ENCODE data around the gene COL23A1.

The COL23A1 gene

DNA sequence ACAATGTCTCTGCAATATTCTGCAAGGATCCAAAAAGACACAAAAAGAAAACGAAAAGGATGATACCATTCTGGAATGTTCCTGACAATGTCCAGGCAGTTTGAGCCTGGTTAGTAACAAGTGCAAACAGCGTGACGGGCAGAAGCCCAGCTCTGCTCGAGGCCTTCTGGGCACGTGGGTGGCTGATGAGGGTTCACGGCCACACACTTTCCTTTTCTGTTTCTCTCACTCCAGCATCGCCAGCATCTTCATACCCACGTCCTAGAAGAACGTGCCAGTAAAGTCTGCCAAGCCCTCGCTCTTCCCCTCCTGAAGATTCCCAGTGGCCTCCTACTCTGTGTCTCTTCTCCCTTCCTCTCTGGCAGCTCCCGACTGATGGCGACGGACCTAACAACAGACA lies 36.7 kb downstream of the COL23A1 start:
- DNase-seq, result no peak

DNA sequence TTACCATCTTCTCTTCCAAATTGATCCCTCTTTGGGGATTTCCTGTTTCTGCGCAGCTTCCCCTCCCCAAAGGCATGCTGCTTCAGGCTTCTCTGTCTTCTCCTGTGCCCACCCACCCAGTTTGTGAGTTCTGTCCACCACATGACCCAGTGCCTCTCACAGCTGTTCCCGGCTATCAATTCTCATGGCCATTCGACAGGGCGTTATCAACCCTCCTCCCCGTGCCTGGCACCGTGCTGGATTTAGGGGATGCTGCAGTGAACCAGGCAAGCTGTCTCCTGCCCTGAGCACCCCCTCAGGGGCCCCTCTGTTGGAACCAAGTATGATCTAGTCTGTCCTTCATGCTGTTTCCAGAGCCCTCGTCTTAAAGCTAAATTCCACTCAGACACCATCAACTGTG lies 38.7 kb downstream of the COL23A1 start:
- no peak for DNase-seq

- peak; percentile 7 for DNase-seq
Observed at GRCh38 chr5:178551059-178551458, 39.1 kb downstream of the COL23A1 start.

GRCh38 chr5:178548746-178549145 lies 41.4 kb downstream of the COL23A1 start:
- DNase-seq, result no peak

- no peak for DNase-seq
Observed at GRCh38 chr5:178547753-178548415, 42.3 kb downstream of the COL23A1 start.

- no peak for DNase-seq
Observed at GRCh38 chr5:178547052-178547666, 43.0 kb downstream of the COL23A1 start.

DNA sequence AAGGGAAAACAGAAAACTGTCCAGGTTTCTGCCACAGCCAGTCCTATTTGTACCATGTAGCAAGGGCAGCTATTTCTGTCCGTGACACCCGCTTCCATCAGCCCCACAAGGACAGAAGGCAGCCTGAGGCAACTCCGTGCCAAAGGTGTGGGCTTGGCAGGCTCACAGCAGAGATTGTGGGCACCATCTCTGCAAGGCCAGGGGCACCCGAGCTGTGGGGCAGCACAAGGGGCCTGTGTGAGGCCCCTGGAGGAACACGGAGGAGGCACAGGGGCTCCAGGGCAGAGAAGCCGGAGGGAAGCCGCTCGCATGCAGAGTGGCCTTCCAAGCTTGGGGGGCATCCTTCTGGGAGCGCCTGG lies 43.5 kb downstream of the COL23A1 start:
- no peak for DNase-seq

- DNase-seq, result no peak
Observed at GRCh38 chr5:178545941-178546674, 44.1 kb downstream of the COL23A1 start.

DNA sequence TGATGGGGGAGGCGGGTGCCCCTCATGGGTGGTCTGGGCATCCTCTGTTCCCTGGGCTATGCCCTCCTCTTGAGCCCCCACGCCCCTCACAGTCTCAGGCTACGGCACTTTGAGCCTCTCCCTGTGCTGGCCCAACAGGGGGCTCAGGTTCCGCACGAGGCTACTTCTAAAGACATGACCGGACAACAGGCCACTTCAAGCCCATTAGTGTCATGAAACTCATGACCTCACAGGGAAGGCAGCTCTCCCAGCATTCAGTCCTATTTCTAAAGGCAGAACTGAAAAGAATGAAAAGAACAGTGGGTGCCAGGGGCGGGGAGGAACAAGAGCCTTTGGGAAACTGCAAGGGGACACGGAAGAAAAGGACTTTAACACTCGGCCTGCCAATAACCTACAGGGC lies 45.0 kb downstream of the COL23A1 start:
- DNase-seq, result no peak

DNA sequence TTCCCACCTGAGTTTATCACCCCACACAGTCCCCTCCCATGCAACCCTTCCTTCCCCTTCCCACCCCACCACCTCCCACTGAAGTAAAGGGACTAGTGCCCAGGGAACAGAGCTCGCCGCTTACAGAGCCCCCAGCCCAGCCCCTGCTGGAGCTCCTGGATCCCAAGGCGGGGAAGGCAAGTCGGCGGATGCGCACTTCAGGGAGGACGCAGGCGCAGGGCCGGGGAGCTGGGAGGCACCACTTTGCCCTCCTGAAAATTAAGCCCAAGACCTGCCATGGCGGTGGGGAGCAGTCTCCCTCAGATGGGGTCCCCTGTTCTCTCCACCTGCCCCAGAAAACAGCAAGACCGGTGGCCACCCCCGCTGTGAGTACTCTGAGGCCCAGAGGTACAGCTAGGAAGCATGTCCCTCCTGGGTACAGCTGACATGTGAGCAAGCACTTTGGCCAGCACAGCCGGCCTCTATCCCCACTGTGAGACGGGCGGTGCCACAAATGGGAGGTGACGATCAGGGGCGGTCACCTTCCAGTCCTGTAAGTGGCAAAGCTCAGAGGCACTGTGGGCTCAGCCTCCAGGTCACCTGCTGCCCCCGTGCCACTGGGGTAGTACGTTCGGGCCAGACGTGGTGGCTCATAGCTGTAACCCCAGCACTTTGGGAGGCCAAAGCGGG lies 45.9 kb downstream of the COL23A1 start:
- no peak for DNase-seq

- DNase-seq, result no peak
Observed at GRCh38 chr5:178542455-178542854, 47.7 kb downstream of the COL23A1 start.

DNA sequence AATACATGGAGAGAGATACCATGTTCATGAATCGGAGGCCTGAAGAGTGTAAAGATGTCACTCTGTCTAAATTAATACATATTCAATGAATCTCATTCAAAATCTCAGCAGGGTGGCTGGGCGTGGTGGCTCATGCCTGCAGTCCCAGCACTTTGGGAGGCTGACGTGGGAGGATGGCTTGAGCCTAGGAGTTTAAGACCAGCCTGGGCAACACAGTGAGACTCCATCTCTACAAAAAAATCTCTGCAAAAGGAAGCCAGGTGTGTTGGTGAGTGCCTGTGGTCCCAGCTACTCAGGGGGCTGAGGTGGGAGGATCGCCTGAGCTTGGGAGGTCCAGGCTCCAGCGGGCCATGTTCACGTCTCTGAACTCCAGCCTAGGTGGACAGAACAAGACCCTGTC lies 49.7 kb downstream of the COL23A1 start:
- DNase-seq, result no peak

DNA sequence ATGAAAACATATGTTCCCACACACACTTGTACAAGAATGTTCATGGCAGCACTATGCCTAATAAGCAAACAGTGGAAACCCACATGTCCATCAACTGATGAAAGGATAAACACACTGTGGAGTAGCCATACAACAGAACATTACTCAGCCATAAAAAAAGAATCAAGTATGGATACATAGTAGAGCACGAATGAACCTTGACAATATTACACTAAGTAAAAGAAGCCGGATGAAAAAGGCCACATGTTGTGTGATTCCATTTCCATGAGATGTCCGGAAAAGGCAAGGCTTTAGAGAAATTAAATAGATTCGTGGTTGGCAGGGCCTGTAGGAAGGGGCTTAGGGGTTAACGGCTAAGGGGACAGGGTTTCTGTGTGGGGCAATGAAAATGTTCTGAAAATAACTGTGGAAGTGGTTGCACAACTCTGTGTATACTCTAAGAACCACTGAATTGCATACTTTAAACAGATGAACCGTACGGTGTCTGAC lies 51.4 kb downstream of the COL23A1 start:
- no peak for DNase-seq

- DNase-seq, result no peak
Observed at GRCh38 chr5:178537467-178538371, 52.5 kb downstream of the COL23A1 start.

DNA sequence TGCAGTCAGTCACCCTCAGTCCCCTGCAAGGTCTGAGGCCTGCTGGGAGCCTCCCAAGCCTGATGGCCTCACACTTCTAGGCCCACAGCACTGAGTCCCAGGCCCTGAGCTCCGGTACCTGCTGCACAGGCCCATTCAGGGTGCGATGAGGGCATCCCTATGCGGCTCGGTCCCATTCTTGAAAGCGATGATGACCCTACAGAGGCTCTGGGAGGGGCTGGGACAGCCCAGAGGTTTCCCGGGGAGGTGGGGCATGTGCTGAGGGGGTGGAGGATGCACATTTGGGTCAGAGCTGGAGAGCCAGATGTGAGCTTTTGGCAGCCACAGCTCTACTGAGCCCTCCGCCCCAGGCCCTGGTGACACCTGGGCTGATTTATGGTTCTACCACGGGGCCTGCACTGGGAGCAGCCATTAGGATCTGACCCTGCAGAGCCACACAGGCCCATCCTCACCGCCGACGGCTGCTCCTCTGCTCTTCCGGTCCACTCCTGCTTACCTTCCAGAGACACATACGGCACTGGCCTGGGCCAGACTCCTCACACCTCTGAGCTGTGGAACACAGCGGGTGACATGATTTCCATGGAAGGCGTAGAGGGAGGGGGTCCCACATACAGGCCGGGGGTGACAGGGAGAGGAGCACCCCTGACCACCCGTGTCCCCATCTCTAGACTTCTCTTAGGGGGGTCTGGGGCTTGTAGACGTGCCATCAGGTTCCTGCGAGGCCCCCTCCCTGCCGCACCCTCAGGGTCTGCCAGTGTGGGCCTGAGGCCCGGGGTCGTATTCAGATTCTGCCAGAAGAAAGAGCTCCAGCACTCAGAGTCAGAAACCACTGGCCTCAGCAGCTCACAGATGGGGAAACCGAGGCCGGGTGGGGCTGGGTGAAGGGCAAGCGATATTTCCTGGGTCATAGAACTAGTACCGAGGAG lies 53.4 kb downstream of the COL23A1 start:
- no peak for DNase-seq

DNA sequence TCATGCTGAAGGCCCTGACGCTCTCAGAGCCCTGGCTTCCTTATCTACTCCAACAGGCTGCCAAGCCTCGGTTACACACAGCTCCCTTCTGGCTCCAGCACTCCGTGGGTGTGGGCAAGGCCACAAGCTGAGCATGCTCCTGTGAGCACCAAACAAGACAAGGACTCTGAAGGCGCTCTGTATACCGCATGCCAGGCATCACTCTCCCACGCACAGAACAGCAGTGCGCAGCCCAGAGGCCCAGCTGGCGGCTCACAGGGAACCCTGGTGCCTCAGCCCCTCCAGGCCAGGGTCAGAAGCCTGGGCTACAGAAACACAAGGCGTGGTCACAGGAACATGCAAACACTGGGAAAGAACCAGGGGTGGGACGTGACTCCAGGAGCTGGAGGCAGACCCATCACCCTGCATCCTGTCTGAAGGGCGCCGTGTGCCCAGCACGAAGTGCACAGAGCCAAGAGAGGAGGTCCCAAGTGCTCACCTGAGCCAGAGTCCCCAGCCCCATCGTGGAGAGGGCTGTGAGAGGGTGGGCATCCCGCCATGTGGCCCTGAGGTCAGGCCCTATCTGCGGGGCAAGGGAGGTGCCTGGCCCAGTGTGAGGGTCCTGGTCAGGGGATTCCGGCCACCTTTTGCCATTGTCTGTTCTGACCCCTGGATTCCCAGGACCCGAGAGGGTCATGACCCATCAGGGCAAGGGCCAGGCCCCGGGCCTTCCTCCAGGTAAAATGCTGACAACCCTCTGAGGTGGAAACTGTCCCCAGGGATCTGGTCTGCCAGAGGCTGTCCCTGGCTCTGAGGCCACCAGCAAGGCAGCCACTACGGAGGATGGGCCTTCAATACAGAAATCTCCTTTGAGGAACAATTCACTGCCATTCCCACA lies 54.7 kb downstream of the COL23A1 start:
- no peak for DNase-seq

DNA sequence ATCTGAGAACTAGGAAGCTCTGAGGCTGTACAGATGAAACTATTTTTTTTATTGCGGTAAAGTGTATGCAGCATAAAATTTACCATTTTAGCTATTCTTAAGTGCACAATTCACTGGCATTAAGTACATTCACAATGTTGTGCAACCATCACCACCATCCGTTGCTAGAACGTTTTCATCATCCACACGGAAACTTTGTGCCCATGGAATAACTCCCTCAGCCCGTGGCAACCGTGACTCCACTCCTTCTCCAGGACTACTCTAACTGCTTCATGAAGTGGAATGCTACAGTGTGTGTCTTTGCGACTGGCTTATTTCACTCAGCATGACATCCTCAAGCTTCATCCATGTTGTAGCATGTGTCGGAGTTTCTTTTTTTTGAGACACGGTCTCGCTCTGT lies 57.1 kb downstream of the COL23A1 start:
- no peak for DNase-seq

DNA sequence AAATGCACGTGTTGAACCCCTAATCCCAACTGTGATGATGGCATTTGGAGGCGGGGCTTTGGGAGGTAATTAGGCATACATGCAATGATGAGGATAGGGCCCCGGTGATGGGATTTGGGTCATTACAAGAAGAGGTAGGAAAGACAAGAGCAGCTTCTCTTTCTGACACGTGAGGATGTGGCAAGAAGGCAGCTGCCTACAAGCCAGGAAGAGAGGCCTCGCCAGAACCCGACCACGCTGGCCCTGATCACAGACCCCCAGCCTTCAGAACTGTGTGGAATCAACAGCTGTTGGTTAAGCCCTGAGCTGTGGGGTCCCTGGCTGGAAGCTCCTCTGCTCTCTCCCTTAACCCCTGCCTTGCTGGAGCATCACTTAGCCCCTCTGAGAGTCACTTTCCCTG lies 57.5 kb downstream of the COL23A1 start:
- no peak for DNase-seq

GRCh38 chr5:178532236-178532635 lies 58.0 kb downstream of the COL23A1 start:
- DNase-seq, result no peak

GRCh38 chr5:178531786-178532185 lies 58.4 kb downstream of the COL23A1 start:
- DNase-seq, result no peak
